ENCODE data around the gene NBPF9.
"Not testable (repeated sequence)": the region's sequence is repeated elsewhere in the genome, so short reads cannot be mapped to it uniquely, and the experiment has no call there.

Gene NBPF9

GRCh38 chr1:149103109-149104081, at the start of gene NBPF9:
NBPF9 (minus strand) TSS chr1:149103551; CDS start chr1:149082139, 21,412 bp downstream.
- DNase-seq, result peak in 27 of 51 donors; percentile 0 to 49 (median 23)

GRCh38 chr1:149149909-149150308, 46.6 kb upstream of the NBPF9 start:
- DNase-seq, result not testable (repeated sequence)

- not testable (repeated sequence) for DNase-seq
Observed at GRCh38 chr1:149137585-149137984, 34.2 kb upstream of the NBPF9 start.

GRCh38 chr1:149130938-149131337, 27.6 kb upstream of the NBPF9 start:
- not testable (repeated sequence) for DNase-seq

- DNase-seq, result not testable (repeated sequence)
Observed at GRCh38 chr1:149129245-149129644, 25.9 kb upstream of the NBPF9 start.

GRCh38 chr1:149126555-149127145, 23.3 kb upstream of the NBPF9 start:
- DNase-seq, result not testable (repeated sequence)

- peak in 9 of 51 donors; percentile 1 to 32 (median 11) for DNase-seq
Observed at GRCh38 chr1:149123948-149124926, 20.9 kb upstream of the NBPF9 start.

- not testable (repeated sequence) for DNase-seq
Observed at GRCh38 chr1:149112828-149113227, 9.5 kb upstream of the NBPF9 start.

GRCh38 chr1:149110343-149110742, 7.0 kb upstream of the NBPF9 start:
- not testable (repeated sequence) for DNase-seq

GRCh38 chr1:149102574-149102973, 777 bp downstream of the NBPF9 start:
- DNase-seq, result not testable (repeated sequence)

- not testable (repeated sequence) for DNase-seq
Observed at GRCh38 chr1:149098276-149098675, 5.1 kb downstream of the NBPF9 start.

- not testable (repeated sequence) for DNase-seq
Observed at GRCh38 chr1:149093155-149093554, 10.2 kb downstream of the NBPF9 start.

GRCh38 chr1:149075505-149076127, 27.7 kb downstream of the NBPF9 start:
- DNase-seq, result not testable (repeated sequence)

- not testable (repeated sequence) for DNase-seq
Observed at GRCh38 chr1:149064611-149065010, 38.7 kb downstream of the NBPF9 start.

GRCh38 chr1:149043056-149043455, 60.3 kb downstream of the NBPF9 start:
- DNase-seq, result not testable (repeated sequence)

GRCh38 chr1:149033916-149034315, 69.4 kb downstream of the NBPF9 start:
- DNase-seq, result not testable (repeated sequence)

GRCh38 chr1:149024327-149024726, 79.0 kb downstream of the NBPF9 start:
- not testable (repeated sequence) for DNase-seq

GRCh38 chr1:149018577-149018976, 84.8 kb downstream of the NBPF9 start:
- DNase-seq, result not testable (repeated sequence)

GRCh38 chr1:149016626-149017025, 86.7 kb downstream of the NBPF9 start:
- not testable (repeated sequence) for DNase-seq

- not testable (repeated sequence) for DNase-seq
Observed at GRCh38 chr1:149015522-149015921, 87.8 kb downstream of the NBPF9 start.

- not testable (repeated sequence) for DNase-seq
Observed at GRCh38 chr1:149013513-149013912, 89.8 kb downstream of the NBPF9 start.

Measured in hypothalamus (tissue), 51 donors.